Mesodermal cell (in vitro differentiated cells): ENCODE results near the gene VASH1.

ENCODE experiments used
- H3K27ac ChIP-seq: 2 replicates; pipeline ENCODE4 v1.7.0; 2013; ENCODE audit warnings: mild to moderate bottlenecking, low read depth, low read length, moderate library complexity; ENCODE audit not compliant: severe bottlenecking
- H3K36me3 ChIP-seq: 2 replicates; pipeline ENCODE4 v1.7.1; 2013; ENCODE audit warnings: mild to moderate bottlenecking, low read length, moderate library complexity; ENCODE audit not compliant: control insufficient read depth, insufficient read depth
- H3K4me1 ChIP-seq: one replicate; pipeline ENCODE4 v1.7.1; 2013; ENCODE audit warnings: mild to moderate bottlenecking, low read length; ENCODE audit not compliant: insufficient read depth, control insufficient read depth, poor library complexity, severe bottlenecking
- H3K4me3 ChIP-seq: 2 replicates; pipeline ENCODE4 v1.7.0; 2013; ENCODE audit warnings: low read length, control low read depth, mild to moderate bottlenecking; ENCODE audit not compliant: insufficient read depth, poor library complexity, severe bottlenecking; ENCODE audit errors: extremely low read depth
- H3K9me3 ChIP-seq: 2 replicates; pipeline ENCODE4 v1.7.1; 2013; ENCODE audit warnings: mild to moderate bottlenecking, low read length, moderate library complexity; ENCODE audit not compliant: control insufficient read depth
- WGBS, 2 experiments: methylation state at CpG; one replicate each; pipeline ENCODE4 v1.1.5; 2013; ENCODE audit warnings: missing lambda C conversion rate in 2 of 2; ENCODE audit not compliant: insufficient coverage in 2 of 2; 5-methylcytosine and 5-hydroxymethylcytosine counted together

The VASH1 gene

DNA sequence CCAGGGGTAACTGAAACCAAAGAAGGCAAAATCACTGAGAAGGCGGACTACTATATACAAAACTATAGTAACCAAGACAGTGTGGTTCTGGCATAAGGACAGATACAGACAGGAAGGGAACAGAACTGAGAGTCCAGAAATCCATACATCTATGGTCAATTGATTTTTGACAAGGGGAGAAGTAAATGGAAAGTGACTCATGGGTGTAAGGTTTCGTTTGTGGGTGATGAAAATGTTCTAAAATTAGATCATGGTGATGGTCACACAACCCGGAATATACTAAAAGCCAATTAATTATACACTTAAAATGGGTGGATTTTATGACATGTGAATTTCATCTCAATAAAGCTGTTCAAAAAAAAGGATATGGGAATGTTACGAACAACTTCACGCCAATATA lies 32.7 kb downstream of the VASH1 start:
- H3K27ac ChIP-seq, result no peak overlapping the region
- no peaks in the 10 kb centered on the region for H3K9me3 ChIP-seq
- H3K4me1 ChIP-seq, result no peaks in the 10 kb centered on the region
- no peak overlapping the region for H3K4me3 ChIP-seq
- peaks cover 56% of the 10 kb centered on the region for H3K36me3 ChIP-seq
- WGBS, 2 experiments, result no CpG with 5 or more reads among the region's 5 CpGs

DNA sequence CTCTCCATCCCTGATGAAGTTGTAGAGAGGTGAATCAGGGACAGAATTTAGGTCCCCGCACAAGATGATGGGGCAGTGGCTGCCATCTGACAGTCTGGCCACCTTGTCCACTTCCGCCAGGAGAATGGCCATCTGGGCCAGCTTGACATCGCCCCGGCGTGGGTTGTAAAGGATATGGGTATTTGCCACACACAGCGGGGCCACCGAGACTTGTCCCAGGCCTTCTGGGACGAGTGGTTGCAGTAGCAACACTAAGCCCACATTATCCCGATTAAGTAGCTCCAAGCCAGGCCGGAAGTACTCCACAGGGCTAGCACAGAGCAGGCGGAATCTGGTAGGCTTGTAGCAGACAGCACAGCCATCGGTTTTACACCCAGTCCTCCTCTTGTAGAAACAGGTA lies 45.2 kb downstream of the VASH1 start:
- Histone ChIP-seq H3K27ac (no peak overlapping the region), H3K4me1 (peaks cover under 1% of the 10 kb centered on the region), H3K36me3 (peaks cover 63% of the 10 kb centered on the region), H3K4me3 (no peak overlapping the region), H3K9me3 (no peaks in the 10 kb centered on the region)
- WGBS, 2 experiments, result 93% methylated on average over 9 to 11 of the region's 12 CpGs

DNA sequence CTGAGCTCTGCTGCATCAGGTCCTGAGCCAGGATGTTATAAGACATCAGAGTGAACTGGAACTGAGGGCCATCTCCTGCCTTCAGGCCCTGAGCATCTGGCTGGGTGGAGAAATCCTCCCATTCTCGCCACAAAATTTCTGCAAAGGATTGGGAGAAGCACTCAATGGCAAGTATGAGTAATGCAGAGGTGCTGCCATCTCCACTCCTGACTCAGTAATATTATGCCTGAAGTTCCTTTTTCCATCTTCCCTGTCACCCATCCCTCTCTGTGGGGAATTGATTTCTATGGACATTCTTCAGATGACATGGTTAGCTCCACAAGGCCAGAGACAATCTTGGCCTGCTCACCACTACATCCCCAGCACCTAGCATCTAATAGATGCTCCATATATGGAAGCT lies 46.7 kb downstream of the VASH1 start:
- H3K4me3 ChIP-seq, result no peak overlapping the region
- 71 to 100% methylated on average over 1 of the region's 1 CpG for WGBS, 2 experiments
- no peak overlapping the region for H3K27ac ChIP-seq
- H3K9me3 ChIP-seq, result no peaks in the 10 kb centered on the region
- peaks cover 55% of the 10 kb centered on the region for H3K36me3 ChIP-seq
- peaks cover 2% of the 10 kb centered on the region for H3K4me1 ChIP-seq

DNA sequence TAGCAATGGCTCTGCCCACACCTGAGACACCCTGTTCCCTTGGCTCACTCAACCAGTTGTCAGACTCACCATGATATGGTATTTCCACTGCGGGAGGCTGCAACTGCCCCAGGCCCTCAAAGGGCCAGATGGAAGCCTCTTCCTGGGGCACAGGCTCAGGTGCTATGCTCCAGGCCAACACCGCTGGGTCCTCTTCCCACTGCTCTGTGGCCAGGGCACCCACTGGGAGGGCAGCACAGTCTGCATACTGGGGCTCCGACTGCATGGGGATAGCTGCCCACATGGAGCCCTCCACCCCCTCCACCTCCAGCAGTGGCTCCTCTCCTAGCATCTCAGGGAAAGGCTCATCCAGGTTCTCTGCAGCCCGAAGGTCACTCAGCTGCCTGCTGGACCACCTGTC lies 47.7 kb downstream of the VASH1 start:
- Histone ChIP-seq H3K36me3 (peaks cover 45% of the 10 kb centered on the region), H3K4me3 (no peak overlapping the region), H3K9me3 (no peaks in the 10 kb centered on the region), H3K4me1 (peaks cover 2% of the 10 kb centered on the region), H3K27ac (no peak overlapping the region)
- WGBS, 2 experiments, result 94 to 100% methylated on average over 3 to 4 of the region's 4 CpGs

DNA sequence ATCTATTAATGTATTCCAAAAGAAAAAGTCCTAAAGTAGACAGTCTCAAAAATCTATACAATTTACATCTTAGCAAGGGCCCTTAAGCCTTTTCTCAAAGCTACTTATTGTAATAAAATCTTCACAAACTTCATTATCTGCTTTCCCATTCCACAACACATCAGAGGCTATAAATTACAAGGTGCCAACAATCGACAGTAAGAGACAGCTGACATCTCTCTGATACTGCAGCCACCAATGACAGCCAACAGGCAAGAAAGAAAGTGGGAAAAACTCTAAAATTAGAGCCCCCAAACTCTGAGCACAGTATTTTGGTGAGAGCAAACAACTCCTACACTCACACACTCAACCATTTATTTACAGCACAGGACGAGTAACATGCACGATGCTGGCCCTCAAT lies 49.3 kb downstream of the VASH1 start:
- Histone ChIP-seq H3K4me3 (no peak overlapping the region), H3K9me3 (no peaks in the 10 kb centered on the region), H3K4me1 (peaks cover 2% of the 10 kb centered on the region), H3K36me3 (peaks cover 37% of the 10 kb centered on the region), H3K27ac (no peak overlapping the region)
- WGBS, 2 experiments, result 86 to 100% methylated on average over 1 of the region's 3 CpGs

DNA sequence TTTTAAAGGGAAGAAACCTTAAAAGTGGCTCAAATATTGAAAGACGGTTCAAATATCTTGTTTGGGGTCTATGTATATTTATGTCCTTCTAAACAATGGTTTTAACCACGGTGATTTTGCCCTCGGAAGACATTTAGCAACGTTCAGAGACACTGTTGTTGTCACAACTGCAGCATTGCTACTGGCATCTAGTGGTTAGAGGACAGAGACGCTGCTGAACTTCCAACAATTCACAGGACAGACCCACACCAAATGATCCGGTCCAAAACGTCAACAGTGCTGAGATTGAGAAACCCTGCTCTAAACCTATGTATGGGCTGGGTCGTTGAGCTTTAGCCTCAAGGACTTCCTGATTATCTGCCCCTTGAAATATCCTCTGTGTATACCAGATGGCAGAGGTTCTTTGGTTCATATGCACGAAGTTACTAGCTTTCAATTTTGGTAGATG lies 49.7 kb downstream of the VASH1 start:
- peaks cover 35% of the 10 kb centered on the region for H3K36me3 ChIP-seq
- H3K4me3 ChIP-seq, result no peak overlapping the region
- H3K4me1 ChIP-seq, result peaks cover 2% of the 10 kb centered on the region
- 27 to 29% methylated on average over 6 to 8 of the region's 9 CpGs for WGBS, 2 experiments
- no peaks in the 10 kb centered on the region for H3K9me3 ChIP-seq
- no peak overlapping the region for H3K27ac ChIP-seq

DNA sequence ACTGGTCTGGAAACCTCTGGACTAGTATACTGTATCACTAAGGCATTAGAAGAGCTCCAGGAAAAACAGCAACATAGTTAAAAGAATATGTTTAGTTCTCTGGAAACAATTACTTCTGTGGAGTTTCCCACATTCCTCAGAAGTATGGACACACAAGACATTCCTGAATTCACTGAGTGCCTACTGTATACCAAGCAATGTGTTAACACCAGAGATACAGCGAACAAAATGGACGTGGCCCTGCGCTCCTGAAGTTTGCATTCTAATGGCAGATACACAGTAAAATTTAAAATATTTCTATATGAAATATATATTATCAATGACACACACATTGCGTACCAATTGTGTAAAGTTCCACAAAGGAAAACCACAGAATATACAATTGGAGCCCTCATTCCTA lies 50.3 kb downstream of the VASH1 start:
- Histone ChIP-seq H3K36me3 (peaks cover 30% of the 10 kb centered on the region), H3K4me1 (peaks cover 2% of the 10 kb centered on the region), H3K9me3 (no peaks in the 10 kb centered on the region), H3K4me3 (peak overlapping the region; percentile 82), H3K27ac (no peak overlapping the region)
- WGBS, 2 experiments, result 71% methylated on average over 2 of the region's 4 CpGs; no CpG with 5 or more reads in 1 of the 2 experiments

DNA sequence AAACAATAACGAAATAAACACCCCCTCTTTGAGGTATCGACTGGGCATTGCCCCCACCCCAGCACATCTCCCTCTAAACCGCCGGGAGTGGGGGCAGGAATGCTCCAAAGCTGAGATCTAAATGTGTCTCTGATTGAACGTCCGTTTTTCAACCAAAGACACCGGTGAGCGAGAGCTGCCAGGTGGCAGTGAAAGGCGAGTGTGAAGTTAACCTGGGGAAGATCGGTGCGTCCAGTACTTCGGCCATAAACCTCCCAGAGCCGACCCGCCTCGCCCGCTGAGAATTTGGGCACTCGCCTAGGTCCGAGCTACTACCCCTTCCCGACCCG lies 50.8 kb downstream of the VASH1 start:
- Histone ChIP-seq H3K4me1 (peaks cover 2% of the 10 kb centered on the region), H3K9me3 (no peaks in the 10 kb centered on the region), H3K36me3 (peaks cover 25% of the 10 kb centered on the region), H3K27ac (peak overlapping the region; percentile 29), H3K4me3 (peak overlapping the region; percentile 82)
- 1% methylated on average over 16 of the region's 20 CpGs for WGBS, 2 experiments

DNA sequence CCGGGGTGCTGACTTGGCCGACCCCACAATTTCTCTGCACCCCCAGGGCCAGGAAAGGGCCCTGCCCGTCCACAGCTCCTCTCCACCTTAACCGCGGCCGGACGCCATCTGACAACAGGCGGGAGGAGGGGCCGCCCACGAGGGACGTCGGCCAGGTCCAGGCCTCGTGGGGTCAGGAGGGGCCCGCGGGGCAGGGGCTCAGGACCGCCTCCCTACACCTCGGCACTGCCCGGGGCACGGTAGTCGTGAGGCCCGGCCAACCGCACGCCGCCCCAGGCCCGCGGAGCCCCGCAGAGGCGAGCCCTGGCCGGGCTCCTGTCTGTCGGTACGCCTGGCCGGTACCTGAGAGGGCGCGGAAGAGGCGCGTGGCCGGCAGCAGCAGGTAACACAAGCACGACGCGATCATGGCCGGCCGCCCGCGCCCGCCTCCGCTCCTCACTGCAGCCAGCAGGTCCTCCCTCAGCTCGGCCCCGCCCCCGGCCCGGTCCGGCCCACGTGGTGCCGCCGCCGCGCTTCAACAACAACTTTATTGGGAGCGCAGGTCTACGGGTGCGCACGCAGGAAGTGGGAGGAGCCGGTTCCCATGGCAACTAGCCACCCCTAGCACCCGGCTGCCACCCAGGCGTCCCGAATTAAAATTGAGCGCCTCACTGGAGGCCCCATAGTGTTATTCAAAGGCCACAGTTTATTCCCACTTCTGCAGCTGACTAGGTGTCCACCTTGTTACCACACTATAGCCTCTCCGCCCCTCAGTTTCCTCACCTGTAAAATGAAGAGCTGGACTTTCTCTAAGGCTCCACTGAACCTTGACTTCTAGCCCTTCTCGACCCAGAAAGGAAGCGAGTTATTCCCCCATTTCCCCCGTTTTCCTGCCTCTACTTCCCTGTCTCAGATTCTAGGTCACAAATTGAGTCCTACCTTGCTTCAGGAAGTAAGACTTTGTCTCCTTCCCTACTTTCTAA lies 51.4 kb downstream of the VASH1 start, which contains the start of gene ANGEL1:
TSS of gene ANGEL1 (minus strand) at position 461 of the 962 bp plus-strand sequence. CDS start at position 406, 55 bp downstream.
- WGBS, 2 experiments, result 5 to 11% methylated on average over 26 to 65 of the region's 69 CpGs
- Histone ChIP-seq H3K27ac (peak within 1 kb of the TSS; percentile 29), H3K9me3 (no peaks in the 10 kb centered on the region), H3K36me3 (peaks cover 18% of the 10 kb centered on the region), H3K4me1 (peaks cover 2% of the 10 kb centered on the region), H3K4me3 (peak within 1 kb of the TSS; percentile 82)

DNA sequence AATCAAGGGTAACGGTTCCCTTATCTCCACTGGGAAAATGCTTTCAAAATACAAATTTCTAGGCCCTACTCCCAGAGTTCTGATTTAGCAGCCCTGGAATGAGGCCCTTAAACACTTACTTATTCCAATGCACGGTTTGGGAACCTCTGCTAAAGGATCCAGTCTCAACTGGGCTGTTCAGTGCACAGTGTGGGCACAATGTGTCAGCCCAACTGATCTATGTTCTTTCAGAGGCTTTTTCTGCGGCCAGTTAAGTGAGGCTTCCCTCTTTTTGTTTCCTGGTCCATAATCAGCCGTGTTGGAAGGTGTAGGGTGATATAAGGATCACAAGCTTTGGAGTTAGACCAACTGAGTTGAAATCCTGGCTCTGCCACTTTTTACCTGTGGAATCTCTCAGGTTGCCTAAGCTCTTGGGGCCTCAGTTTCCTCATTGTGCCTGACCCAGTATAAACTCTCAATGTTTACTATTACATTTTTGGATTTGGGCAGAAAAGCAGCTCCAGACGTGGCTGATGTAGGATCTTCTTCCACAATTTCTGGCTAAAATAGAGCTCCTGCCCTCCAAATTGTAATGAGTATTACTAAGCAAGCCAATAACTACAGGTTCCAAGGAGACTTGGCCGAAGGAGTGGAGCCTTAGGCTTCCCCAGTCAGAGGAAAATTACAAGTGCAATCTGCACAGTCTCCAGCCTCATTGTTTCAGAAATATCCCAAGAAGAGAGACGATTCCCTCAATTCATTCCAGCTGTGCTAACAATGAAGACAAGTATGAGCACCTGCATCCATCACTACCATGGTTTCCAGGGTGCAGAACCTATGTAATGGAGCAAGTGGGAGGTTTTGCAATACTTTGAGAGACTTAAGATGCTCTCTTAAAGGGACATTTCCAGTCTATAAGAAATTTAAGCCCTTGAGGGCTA lies 53.7 kb downstream of the VASH1 start:
- WGBS, 2 experiments, result 86% methylated on average over 3 to 6 of the region's 7 CpGs

More for the DNA sequence above, 53.7 kb downstream of the VASH1 start:
- Histone ChIP-seq H3K27ac (no peak overlapping the region), H3K36me3 (no peaks in the 10 kb centered on the region), H3K4me3 (no peak overlapping the region), H3K9me3 (no peaks in the 10 kb centered on the region), H3K4me1 (peaks cover 2% of the 10 kb centered on the region)
